GM21737 (cell line): Measurements from ENCODE around the gene SLC23A2.

Source experiments
- ATAC-seq: cut with Tn5 transposase; IDR thresholded peaks from one replicate; pipeline ENCODE4 v1.9.1; 2021; ENCODE audit warnings: mild to moderate bottlenecking, moderate library complexity; ENCODE audit not compliant: unreplicated experiment

The SLC23A2 gene

DNA sequence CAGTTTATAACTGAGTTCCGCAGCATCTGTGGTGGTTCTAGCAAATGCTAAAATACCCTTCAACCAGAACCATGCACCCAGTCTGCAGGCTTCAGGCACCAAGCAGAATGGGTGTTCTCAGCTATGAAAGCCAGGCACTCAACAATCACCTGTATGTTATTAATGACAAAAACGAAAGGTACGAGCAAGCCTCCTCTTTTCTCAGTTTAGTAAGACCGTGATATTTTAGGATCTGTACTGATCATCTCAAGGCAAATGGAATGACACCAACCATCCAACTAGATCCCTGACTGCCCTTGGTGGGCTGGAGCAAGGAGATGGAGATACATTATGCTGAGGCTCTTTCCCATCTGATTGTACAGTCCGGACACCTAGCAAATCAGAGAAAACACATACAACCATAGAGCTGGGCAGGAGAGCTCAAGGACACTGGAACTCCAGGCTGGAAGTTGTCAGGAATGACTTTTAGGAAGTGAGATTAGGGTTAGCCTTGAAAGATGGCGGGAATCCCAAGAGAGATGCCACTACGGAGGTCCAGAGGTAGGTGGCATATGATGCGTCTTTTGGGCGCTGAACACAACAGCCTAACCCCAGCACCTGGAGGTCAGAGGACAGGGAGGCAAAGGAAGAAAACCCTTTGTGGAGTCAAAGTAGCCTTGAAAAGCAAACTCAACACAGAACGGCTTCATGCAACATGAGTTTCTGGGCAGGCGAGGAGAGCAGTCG is 33.4 kb downstream of the SLC23A2 start:
- no peak for ATAC-seq

DNA sequence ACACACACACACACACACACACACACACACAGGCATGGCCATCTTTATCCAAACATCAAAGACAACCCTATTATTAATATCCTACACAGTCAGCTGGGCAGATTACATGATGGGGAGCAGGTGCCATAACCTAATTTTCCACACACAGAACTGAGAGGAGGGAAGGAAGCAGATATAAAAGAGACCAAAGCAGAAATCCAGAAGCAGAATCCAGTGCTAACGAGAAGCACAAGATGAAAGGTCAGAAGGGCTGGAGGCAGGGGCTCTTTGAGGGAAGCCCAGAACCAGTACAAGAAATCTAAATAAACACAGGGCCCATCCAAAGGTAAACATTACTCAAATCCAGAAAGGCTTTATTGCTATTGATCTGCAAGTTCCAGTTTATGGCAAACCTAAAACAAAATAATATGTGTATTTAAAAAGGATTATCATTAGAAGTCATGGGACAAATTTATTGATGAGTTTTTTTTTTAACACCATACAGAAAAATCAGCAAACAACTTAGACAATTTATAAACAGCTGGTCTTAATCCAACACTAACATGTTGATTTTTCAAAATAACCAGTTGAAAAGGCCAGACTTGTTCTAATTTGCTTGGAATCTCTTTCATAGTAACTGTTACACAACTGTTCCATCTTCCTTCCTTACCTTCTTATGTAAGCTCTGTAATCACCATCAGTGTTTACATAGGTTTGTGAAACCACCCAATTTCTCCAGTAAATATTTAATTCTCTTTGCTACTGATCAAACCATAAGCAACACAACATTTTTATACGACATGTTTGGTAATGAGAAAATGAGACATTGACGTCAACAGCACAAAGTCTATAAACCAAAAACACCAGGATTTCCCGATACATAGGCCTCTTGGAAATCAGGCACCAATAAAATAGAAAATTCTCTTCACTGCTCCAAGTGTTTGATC is 34.2 kb downstream of the SLC23A2 start:
- ATAC-seq, result no peak

DNA sequence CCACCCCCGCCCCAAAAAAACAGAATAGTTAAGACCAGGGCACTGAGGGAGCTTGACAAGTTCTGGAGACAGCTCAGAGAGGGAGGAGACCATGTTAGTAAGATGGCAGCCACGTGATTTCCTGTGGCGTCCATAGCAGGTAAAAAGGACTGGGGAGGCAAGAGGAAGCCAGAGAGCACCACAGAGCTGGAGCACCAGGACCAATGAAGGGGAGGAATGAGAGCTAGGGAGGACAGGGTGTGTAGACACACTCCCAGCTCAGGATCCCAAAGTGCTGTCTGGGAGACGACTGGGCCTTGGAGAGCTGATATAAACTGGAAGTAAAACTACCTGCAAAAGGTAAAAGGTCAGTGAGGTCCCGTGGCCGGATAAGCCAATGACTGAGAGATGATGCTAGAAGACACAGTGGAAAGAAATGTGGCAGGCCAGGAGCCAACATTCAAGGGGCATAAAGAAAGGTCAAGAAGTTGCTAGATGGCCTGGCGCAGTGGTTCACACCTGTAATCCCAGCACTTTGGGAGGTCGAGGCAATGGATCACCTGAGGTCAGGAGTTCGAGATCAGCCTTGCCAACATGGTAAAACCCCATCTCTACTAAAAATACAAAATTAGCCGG is 39.0 kb downstream of the SLC23A2 start:
- no peak for ATAC-seq

DNA sequence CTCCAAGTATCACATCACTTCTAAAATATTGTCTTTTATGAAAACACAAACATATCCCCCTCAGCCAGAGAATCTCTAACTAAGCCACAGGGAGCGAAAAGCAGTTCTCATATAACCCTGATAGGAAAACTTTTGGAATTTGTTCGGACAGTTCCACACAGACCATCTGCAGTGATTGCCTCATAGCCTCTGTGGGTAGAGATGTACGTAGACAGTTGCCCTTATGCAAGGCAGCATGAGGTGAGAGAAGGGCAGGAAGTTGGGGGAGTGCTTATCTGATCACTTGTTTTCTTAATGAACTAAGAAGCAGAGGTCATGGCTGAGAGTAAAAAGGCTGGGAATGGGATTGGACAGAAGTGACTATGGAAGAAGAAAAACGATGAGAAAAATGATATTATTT is 39.6 kb downstream of the SLC23A2 start:
- no peak for ATAC-seq

DNA sequence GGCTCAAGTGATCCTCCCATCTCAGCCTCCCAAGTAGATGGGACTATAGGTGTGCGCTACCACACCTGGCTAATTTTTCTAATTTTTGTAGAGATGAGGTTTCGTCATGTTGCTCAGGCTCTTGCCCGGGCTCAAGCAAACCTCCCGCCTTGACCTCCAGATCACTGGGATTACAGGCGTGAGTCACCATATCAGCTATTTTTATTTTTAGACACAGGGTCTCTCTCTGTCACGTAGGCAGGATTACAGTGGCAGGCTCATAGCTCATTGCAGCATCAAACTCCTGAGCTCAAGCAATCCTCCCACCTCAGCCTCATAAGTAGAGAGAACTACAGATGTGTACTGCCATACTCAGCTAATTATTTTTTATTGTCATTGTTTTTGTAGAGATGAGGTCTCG is 41.7 kb downstream of the SLC23A2 start:
- ATAC-seq, result no peak

DNA sequence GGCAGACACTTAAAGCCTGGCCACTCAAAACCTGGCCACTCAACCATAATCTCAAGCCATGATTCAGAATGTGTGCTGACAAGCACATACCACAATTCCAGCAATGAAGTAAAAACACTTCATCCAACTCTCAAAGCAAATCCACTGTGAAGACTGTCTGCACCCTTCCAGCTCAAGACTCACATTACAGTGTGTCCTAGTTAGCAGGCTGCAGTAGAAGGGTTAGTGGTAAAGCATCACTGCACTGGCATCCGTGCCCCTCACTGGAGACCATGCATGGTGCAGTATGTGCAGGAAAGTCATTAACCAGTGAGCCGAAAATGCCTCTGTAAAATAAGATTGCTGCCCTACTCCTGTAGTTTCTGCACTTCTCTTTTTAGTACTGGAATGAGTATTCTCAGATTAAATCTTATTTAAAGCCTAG is 43.4 kb downstream of the SLC23A2 start:
- ATAC-seq, result no peak

DNA sequence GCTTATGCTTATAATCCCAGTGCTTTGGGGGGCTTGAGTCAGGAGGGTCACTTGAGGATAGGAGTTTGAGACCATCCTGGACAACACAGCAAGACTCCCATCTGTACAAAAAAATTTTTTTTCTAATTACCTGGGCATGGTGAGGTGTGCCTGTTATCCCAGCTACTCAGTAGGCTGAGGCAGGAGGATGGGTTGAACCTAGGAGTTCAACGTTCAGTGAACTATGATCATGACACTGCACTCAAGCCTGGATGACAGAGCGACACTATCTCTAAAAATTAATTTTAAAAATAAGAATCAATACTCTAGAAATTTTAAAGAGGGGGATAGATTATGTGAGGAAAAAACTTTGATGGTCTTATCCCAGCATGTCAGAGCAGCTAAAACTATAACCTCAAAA is 44.1 kb downstream of the SLC23A2 start:
- ATAC-seq, result no peak

DNA sequence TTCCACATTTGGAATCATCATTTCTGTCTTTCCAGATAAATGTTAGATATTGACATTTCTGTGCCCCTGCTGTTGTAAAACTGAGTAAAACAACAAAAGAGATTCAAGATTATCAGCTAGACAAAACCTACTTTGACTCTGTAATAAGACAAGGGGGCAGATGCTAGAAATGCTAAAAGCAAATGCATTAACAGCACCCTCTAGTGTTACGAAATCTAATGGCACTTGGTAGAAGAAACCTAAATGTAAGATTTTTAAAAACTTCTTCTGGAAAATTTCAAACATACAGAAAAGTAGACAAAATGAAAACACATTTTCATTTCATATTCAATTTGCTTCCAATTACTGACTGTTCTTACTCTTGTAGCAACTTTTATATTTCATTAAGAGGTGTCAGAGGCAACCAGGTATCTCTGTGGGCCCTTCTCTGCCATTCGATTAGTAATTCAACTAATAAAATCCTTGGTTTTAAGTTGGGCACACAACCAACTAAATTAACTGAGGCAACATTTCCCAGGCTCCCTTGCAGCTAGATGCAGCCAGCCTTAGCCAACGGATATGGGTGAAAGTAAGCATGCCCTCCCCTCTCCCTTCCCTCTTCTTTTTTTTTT is 45.0 kb downstream of the SLC23A2 start:
- no peak for ATAC-seq

DNA sequence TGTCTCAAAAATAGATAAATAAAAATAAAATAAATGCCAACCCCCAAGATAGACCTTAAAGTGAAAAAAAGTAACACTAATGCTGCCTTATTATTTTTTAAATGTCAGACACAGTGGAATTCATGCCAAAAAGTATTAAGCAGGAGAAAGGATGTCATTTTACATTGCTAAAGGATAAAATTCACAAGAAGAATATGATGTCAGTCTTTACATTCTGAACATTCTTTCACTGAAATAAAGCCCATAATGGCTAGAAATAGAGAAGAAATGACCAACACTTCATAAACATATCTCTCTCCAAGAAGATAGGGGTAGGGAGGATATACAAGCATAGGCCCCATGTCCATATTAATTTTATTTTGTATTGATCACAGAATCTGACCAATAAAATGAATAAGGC is 47.4 kb downstream of the SLC23A2 start:
- no peak for ATAC-seq

DNA sequence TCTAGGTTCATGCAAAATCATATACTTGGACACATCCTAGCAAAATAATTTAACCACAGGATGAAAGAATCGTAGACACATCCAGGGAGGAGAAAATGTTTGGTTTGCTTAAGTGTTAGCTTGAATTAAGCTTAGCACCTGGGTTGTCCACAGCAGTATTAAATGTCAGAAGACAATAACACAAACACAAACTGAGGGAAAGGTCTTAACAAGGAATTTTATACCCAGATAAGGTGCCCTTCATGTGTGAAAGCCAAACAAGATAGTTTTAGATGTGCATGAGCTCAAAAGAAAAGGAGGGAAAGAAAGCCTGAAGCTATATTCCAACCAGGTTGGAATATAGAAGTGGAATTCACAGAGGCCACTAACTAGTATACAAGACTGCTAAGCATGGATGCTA is 49.1 kb downstream of the SLC23A2 start:
- no peak for ATAC-seq

DNA sequence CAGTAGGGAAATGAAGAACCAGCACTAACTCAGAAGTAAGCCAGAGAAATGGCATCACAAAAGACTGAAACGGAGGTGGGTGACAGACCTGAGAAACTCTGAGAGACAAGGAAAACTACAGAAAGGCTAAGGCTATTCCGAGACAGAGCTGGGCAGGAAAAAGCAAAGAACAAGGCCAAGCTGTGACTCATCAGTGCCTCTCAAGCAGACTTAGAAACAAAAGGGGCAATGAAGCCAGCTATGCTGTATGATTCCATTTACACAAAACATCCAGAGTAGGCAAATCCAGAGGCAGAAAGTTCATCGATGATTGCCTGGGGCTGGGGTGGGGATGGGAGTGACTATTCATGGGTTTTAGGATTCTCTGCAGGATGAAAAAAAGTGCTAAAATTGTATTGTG is 50.0 kb downstream of the SLC23A2 start:
- ATAC-seq, result no peak

DNA sequence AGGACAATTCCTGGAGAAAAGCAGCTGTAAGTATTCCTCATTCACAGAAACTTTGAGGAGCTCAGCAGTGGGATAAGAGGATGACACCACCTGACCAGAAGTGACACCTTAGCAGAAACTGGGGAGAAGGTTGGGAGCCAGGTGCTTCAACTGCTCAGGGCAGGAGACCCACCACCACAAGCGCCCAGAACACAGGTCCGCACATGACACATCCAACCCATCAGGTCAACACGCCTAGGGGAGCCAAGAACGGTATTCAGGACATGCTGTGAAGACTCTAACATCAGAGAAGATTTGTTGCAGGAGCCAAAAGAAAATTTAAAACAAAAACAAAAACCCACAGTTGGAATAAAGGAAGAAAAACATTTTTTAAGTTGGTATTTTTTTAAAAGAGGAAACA is 50.5 kb downstream of the SLC23A2 start:
- no peak for ATAC-seq

DNA sequence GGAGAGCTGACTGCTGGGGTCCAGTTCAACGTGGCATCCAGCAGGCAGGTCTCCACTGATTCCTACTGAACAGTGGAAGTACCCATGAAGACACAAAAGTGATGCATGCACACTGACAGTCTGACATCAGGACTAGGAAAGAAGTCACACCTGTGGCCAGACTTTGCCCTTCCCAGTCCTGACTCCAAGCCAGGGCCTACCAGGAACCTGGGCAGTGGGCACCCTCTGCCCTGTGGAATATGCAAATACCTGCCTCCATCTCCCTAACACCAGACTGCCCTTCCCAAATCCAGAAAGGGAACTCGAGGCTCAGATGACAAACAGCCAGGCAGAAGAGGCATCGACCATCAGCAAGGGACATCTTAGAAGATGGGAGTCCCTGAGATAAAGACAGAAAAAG is 50.9 kb downstream of the SLC23A2 start:
- ATAC-seq, result no peak

DNA sequence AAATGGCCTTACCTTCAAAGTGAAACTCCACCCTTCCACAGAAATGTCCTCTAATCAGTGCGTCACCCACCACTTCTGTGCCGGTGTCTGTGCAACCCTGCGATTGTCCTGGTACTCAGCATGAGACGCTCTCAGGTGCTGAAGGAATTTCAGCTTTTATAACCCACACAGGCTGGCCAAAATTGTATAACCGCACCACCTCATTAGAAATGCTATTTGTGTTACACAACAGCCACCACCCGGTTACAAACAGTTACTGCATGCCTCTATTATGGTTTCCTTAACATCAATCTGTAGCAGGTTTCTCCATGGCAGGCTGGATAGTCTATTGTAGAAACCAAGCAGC is 51.5 kb downstream of the SLC23A2 start:
- no peak for ATAC-seq

DNA sequence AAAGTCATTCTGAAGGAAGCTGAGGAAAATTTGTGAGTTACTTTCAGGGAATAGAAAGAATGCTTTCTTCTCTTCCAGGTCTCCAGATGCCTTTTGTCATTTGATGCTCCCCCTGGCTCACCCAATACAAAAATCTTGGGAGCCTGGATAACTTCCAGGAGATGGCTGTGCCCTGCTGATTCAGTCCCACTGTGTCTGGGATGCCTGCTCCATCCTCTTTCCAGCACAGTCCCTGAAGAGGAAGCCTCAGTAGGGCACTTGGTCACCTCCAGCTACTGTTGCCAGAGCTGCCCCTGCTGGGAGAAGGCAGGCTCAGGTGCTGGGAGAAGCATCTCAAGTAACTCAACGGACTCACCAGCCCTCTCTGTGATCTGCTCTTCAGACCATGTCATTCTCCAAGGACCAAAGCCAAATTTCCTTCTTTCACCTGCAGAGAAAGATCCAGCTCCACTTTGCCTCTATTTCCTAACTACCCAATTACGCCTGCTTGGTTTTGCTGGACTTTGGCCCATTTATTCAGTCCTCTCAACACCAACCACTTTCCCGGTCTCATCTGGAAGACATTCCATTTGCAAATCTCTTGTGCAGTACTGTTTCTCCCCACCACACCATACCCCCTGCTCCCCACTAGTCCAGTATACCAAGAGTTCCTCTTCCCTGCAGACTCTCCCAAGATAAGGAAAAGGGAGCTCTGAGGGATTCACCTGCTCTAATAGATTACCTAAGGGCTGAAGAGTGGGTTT is 53.3 kb downstream of the SLC23A2 start:
- no peak for ATAC-seq

DNA sequence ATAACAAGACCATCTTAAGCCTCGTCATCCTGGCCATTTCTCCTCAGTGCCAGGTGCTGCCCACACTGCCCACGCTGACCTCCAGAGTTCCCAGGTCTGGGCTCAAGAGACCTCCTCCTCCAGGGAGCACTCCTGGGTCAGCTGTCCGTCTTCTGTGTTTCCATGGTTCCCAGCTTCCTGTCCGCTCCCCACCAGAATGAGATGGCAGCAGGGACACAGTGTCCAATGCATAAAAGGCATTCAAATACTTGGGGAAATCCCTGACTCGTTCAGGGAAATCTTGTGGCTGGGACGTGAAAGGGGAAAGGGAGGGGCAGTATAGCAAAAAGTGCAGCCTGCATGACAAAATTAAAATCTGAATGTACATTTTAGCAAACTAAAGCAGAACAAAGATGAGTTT is 54.3 kb downstream of the SLC23A2 start:
- no peak for ATAC-seq

DNA sequence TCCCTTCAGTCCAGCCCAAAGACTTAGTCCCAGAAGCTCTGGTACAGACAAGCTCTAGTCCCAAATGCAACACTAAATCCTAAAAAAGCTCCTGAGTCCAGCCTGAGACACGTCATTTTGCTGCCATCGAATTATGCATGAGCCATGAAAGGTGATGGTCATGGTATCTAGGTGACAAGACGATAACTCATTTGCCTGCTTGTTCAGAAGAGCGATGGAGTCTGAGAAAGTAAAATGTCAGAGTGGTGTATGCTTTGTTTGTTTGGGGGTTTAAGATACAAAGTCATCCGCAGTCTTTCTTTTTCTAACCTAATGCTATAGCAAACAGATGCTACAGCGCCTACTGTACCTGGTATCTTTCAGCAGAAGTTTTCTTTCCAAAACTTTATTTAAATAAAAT is 54.7 kb downstream of the SLC23A2 start:
- no peak for ATAC-seq

DNA sequence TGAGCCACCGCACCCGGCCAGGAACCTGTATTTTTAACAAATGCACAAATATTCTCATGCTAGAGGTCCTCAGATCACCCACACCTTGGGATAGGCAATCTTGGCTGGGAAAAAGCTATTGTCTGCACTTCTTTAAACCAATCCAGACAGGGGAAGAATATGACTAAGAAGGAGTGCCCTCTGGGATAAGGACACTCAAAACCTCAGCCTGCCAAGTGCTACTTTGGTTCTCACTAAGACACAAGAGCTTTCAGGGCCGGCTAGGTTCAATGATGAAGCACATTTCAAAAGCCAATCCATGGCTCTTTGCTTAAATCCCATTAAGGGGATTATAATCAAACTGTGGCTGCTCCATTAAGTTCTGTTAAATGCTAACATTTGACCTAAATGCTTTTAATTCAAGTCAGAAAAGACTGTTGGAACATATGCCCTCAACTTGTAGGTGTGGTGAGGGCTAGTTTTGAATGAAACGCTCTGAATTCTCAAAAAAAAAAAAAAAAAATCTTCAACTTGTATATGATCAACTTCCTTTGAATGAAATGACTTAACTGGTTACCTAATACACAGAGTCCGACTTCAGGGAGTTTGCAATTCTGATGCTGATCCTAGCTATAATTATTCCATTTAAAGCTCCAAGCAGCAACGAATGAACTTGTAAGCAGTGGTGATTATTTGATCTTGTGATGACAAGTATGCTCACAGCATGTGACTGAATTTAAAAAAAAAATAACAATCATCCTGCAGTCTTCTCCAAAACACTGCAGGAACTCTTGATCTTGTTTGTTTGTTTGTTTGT is 56.6 kb downstream of the SLC23A2 start:
- ATAC-seq, result no peak

DNA sequence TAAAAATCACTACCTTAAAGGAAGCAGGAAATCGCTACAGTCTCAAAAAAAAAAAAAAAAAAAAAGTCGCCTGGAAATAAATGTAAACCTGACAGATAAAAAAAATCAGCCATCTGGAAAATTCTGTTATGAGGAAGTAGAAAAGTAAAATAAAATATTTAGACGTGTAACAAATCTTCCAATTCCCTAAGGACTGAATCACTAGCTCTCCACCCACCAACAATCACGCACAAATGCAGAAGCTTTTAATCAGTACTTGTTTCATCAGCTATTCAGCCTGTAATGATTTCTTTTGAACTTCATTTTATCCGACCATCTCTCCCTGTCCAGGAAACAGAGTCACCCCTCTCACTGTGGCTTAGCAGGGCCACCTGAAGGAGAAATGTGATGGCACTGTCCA is 59.0 kb downstream of the SLC23A2 start:
- ATAC-seq, result no peak
